ENCODE results near the gene AP2B1. TPM values are rescaled to one million over a fixed set of nuclear protein-coding genes. Genes with fewer than 3 reads are reported as not detected.

AP2B1 gene
- total and polyA plus RNA-seq, 9 of the 15 experiments (the other 6 are each of a cell fraction or from before 2014, with no cell fraction given): 60.1 to 287 (median 105) TPM

DNA sequence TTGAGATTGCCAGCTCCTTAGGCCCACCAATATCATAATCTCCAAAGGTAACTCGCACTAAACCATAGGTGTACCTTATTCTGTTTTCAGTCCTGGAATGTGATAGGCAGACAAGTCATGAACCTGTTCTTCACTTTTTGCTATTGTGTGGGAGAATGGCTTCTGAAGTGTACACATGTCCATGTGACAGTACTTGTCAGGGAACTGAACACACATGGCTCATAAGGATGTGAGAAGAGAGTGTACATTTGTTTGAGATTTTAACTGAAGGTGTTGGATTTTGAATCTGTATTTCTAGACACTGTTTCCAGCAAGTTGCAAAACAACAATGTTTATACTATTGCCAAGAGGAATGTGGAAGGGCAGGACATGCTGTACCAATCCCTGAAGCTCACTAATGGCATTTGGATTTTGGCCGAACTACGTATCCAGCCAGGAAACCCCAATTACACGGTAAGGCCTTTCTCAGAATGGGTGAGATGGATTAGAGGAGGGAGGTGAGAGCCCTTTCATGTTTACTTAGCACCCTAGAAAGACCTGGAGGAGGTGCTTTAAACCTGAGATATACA lies 129.9 kb downstream of the AP2B1 start:
- Histone ChIP-seq H2AFZ (ENCODE audit: low read depth, low read length) (no peak overlapping the region), H3K4me1 (replicated peaks in 1 of 2; ENCODE audit: control insufficient read depth in 2 of 2, insufficient read depth in 2 of 2, low read length in 2 of 2) (no peaks in the 10 kb centered on the region), H3K4me3 (no peak overlapping the region), H3K27ac (ENCODE audit: extremely low read depth, low read depth, low read length) (no peak overlapping the region), H3K9me1 (ENCODE audit: control insufficient read depth, insufficient read depth, low read length) (no peaks in the 10 kb centered on the region), H3K27me3 (ENCODE audit: control insufficient read depth in 2 of 2, insufficient read depth in 2 of 2, low read length in 2 of 2) (no peaks in the 10 kb centered on the region), H3K9ac (ENCODE audit: insufficient read depth in 1 of 2, low read depth in 2 of 2, low read length in 2 of 2) (no peak overlapping the region), H3K9me3 (replicated peaks; ENCODE audit: control insufficient read depth, insufficient read depth, low read depth, low read length) (no peaks in the 10 kb centered on the region), H4K20me1 (replicated peaks; ENCODE audit: control insufficient read depth, insufficient read depth, low read length) (no peaks in the 10 kb centered on the region), H3K79me2 (ENCODE audit: control insufficient read depth, insufficient read depth, low read length) (no peaks in the 10 kb centered on the region), H3K4me2 (ENCODE audit: insufficient read depth, low read length) (no peak overlapping the region), H3K36me3 (ENCODE audit: control insufficient read depth, insufficient read depth, low read length) (peaks cover 92% of the 10 kb centered on the region)
- 91% methylated on average over 4 of the region's 4 CpGs for WGBS (ENCODE audit: insufficient coverage, low coverage, missing lambda C conversion rate)
- no TSS peak for BruUV-seq (replicated peaks)
- ATAC-seq: no peak
- in situ Hi-C loops (cut with MboI) (no loop called here), intact Hi-C loops (cut with micrococcal nuclease) (no loop called here)
- ChIA-PET CTCF (ENCODE audit: low intra/inter-chr PET ratio) (no interaction called here), POLR2A (interaction anchor here (0.7 to 1.2 kb wide), 2 partner anchors 11 to 33 kb away, joined by 3 to 4 read pairs; no protein-coding TSS in a partner anchor)
- no peak for FAIRE-seq
- TF ChIP-seq ZBTB1 (CRISPR knock-in tag; IDR thresholded peaks at IDR 0.05; ENCODE audit: borderline replicate concordance, low read depth) (no peak), ZNF766 (CRISPR knock-in tag; conservative IDR thresholded peaks at IDR 0.05) (no peak), EP400 (IDR thresholded peaks at IDR 0.05) (no peak), ZNF3 (CRISPR knock-in tag; IDR thresholded peaks at IDR 0.05) (no peak), BRD4 (IDR thresholded peaks at IDR 0.05) (no peak), CREBBP (IDR thresholded peaks at IDR 0.05; ENCODE audit: low read depth, low read length) (no peak), NFE2 (IDR thresholded peaks at IDR 0.05; ENCODE audit: low read depth) (no peak), ZC3H4 (CRISPR knock-in tag; IDR thresholded peaks at IDR 0.05; ENCODE audit: borderline replicate concordance) (no peak), MBD2 (IDR thresholded peaks at IDR 0.05; ENCODE audit: borderline replicate concordance, low read depth) (no peak), ZNF121 (CRISPR knock-in tag; conservative IDR thresholded peaks at IDR 0.05) (no peak), BRF1 (IDR thresholded peaks at IDR 0.05; ENCODE audit: borderline replicate concordance, extremely low read depth, insufficient read length) (no peak), ZKSCAN1 (IDR thresholded peaks at IDR 0.05; ENCODE audit: low read depth, low read length) (no peak), ESRRA (IDR thresholded peaks at IDR 0.05; ENCODE audit: borderline replicate concordance, low read depth) (no peak)
- no peak for DNase-seq (ENCODE audit: extremely low read depth in 1 of 4, low spot score in 3 of 4)

Measured in K562 (cell line).